SJCRH30 (cell line): ENCODE results near the gene CCR1. TPM values are rescaled to one million over a fixed set of nuclear protein-coding genes. Genes with fewer than 3 reads are reported as not detected.
"Not testable (repeated sequence)": the region's sequence is repeated elsewhere in the genome, so short reads cannot be mapped to it uniquely, and the experiment has no call there.

Source experiments
- DNase-seq, 2 experiments: peaks; one replicate each; pipeline ENCODE4 v3.0.0-alpha.2; 2015 to 2020
- H3K27ac ChIP-seq: fragments of 250-450 bp; sonication (Bioruptor Pico); 2 replicates; pipeline ENCODE4 v1.5.1; 2020; ENCODE audit warnings: mild to moderate bottlenecking, moderate library complexity
- H3K27me3 ChIP-seq: fragments of 250-450 bp; sonication (Bioruptor Pico); 2 replicates; pipeline ENCODE4 v1.5.1; 2020; ENCODE audit warnings: mild to moderate bottlenecking, moderate library complexity
- H3K36me3 ChIP-seq: fragments of 250-450 bp; sonication (Bioruptor Pico); 2 replicates; pipeline ENCODE4 v1.5.1; 2020; ENCODE audit warnings: mild to moderate bottlenecking, moderate library complexity
- H3K4me1 ChIP-seq: fragments of 250-450 bp; sonication (Bioruptor Pico); 2 replicates; pipeline ENCODE4 v1.5.1; 2020; ENCODE audit warnings: mild to moderate bottlenecking, moderate library complexity
- H3K4me3 ChIP-seq: fragments of 250-450 bp; sonication (Bioruptor Pico); 2 replicates; pipeline ENCODE4 v1.5.1; 2020; ENCODE audit warnings: mild to moderate bottlenecking, moderate library complexity
- H3K9me3 ChIP-seq: fragments of 250-450 bp; sonication (Bioruptor Pico); replicated peaks from 2 replicates; pipeline ENCODE4 v1.5.1; 2020; ENCODE audit warnings: mild to moderate bottlenecking, moderate library complexity
- total RNA-seq: library from RNA; depleted of rRNA; stranded (reverse); fragments of >200 nt; shearing (Covaris generic); gene quantifications from 2 replicates; pipeline ENCODE4 v1.2.3, GENCODE V29; 2014

CCR1 gene
- total RNA-seq, 1 experiment from 2014 or later: not detected

DNA sequence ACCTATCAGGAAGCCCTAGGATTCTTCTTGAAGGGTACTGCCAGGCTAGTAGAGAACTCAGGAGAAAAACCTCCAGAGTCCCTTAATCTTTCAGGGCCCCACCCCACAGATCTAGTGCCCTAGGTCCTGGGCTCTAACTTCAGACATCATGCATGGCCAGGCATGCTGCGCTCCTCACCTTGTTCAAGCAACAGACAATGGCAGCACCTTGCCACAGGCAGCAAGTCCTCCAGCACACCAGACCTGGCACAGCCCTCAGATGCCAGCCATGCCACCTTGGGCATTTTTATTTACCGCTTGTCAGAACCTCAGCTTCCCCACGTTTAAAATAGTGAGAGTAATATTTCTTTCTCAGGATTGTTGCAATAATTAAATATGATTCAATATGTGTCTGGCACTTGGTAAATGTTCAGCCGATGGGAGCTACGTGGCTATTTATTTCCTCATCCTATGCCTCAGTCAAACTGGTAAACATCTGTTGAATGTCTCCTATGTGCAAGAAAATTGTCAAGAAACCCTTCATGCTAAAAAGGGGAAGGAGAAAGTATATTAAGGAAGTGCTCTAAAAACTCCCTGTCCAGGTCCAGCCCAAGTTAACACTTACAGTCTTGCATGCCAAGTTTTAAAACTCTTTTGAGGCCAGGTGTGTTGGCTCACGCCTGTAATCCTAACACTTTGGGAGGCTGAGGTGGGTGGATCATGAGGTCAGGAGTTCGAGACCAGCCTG is 14.5 kb upstream of the CCR1 start:
- Histone ChIP-seq H3K4me1 (no peaks in the 10 kb centered on the region), H3K36me3 (no peaks in the 10 kb centered on the region), H3K27me3 (no peaks in the 10 kb centered on the region), H3K4me3 (no peak overlapping the region), H3K9me3 (no peaks in the 10 kb centered on the region), H3K27ac (no peak overlapping the region)
- no peak for DNase-seq

DNA sequence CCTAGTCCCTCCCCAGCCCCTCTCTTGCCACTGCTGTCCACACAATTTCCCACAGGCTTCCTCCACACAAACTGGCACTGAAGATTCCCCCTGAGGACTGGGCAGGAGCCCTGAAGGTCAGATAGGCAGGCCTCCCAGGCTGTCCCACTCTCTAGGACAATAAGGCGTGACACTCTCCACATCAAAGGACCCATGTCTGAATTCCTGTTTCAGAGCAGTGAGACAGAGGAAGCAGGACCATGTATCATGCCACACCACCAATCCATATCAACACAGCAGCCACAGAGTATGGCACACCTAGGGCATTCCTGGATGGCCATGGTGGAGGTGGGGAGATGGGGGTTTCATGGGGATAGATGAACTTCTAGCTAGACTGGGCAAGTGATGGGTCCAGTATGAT is 13.8 kb upstream of the CCR1 start:
- H3K4me1 ChIP-seq: no peaks in the 10 kb centered on the region
- DNase-seq: no peak
- H3K36me3 ChIP-seq: no peaks in the 10 kb centered on the region
- H3K4me3 ChIP-seq: no peak overlapping the region
- H3K27ac ChIP-seq: no peak overlapping the region
- H3K27me3 ChIP-seq: no peaks in the 10 kb centered on the region
- H3K9me3 ChIP-seq: no peaks in the 10 kb centered on the region

DNA sequence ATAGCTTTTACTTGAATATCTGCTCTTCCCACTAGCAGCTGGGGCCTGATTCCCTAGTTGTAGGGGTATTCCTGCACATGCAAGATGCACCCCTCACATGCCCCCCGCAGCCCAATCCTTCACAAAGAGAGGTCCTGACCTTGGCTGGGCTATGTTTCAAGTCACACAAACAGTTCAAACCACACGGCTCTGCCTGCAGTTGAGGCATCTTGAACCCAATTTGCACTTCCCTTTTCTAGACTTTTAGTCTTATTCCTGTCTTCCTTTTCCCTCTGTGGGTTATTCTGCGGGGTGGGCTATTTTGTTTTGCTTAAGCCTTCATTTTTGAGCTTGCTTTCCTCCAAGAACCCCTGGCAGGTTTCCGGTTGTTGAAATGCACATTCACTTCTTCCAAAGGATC is 13.3 kb upstream of the CCR1 start:
- Histone ChIP-seq H3K27ac (no peak overlapping the region), H3K27me3 (no peaks in the 10 kb centered on the region), H3K9me3 (no peaks in the 10 kb centered on the region), H3K36me3 (no peaks in the 10 kb centered on the region), H3K4me1 (no peaks in the 10 kb centered on the region), H3K4me3 (no peak overlapping the region)
- DNase-seq: no peak

GRCh38 chr3:46218196-46218709 is 10.1 kb upstream of the CCR1 start:
- no peaks in the 10 kb centered on the region for H3K4me1 ChIP-seq
- H3K27ac ChIP-seq: no peak overlapping the region
- no peaks in the 10 kb centered on the region for H3K36me3 ChIP-seq
- H3K4me3 ChIP-seq: no peak overlapping the region
- no peaks in the 10 kb centered on the region for H3K9me3 ChIP-seq
- DNase-seq: no peak
- no peaks in the 10 kb centered on the region for H3K27me3 ChIP-seq

DNA sequence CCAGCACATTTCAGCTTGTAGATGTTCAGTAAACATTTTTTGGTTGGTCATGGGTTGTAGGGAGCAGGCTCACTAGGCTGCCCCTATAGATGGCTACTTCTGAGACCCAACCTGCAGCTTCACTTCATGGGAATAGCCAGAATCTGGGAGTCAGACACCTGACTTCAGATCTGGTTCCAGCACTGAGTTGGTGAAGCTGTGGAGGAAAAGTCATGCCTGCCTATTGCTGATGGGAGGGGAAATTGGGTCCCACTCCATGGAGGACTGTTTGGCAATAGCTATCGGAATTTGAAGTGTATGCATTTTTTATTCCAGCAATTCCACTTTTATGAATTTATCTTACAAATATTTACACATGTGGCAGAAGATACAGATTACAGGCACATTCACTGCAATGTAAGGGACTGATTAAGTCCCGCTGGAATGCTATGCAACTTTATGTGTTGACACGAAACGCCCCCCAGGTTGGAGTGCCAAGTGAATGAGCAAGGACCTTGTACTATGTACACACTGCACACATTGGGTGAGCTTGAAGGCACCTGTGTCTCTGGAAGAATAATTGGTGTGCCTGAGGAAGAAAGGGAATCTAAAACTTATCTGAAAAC is 7.8 kb upstream of the CCR1 start:
- no peak for DNase-seq
- H3K4me1 ChIP-seq: no peaks in the 10 kb centered on the region
- no peak overlapping the region for H3K4me3 ChIP-seq
- H3K27me3 ChIP-seq: no peaks in the 10 kb centered on the region
- no peak overlapping the region for H3K27ac ChIP-seq
- H3K9me3 ChIP-seq: no peaks in the 10 kb centered on the region
- H3K36me3 ChIP-seq: no peaks in the 10 kb centered on the region

GRCh38 chr3:46214751-46215352 is 6.7 kb upstream of the CCR1 start:
- H3K36me3 ChIP-seq: no peaks in the 10 kb centered on the region
- no peak overlapping the region for H3K27ac ChIP-seq
- no peaks in the 10 kb centered on the region for H3K4me1 ChIP-seq
- no peak for DNase-seq
- H3K27me3 ChIP-seq: no peaks in the 10 kb centered on the region
- no peak overlapping the region for H3K4me3 ChIP-seq
- no peaks in the 10 kb centered on the region for H3K9me3 ChIP-seq

DNA sequence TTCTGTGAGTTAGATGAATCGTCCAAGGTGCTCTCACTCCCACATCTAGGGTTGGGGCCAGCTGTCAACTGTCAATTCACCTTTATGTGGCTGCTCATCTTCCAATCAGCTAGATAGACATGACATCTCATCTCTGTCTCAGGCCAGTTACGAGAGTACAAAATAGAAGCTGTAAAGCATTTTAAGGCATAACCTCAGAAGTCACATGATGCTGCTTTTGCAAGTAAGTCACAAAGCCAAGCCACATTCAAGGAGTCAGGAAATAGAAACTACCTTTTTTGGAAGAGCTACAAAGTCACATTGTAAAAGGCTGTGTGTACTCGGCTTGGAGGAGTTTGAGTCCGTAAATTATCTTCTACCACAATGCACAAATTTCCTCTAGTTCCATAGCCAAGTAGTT is 5.1 kb upstream of the CCR1 start:
- H3K9me3 ChIP-seq: no peaks in the 10 kb centered on the region
- DNase-seq: no peak

DNA sequence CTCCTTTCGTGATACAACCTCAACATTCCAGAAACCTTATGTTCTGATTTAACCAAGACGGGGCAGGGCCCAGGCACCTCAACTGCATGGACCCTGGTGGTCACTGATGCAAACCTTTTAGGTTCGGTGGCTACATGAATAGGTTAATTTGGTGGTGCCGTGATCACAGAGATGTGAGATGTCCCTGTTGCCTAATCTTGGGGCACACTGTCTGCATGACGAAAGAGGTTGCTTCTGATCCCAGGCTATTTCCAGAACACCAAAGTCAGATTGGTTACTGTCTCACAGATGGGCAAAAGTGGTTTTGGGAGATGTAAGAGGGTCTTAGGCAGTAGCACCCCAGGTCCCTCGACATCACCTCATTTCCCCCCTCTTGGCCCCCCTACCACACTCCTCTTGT is 4.0 kb upstream of the CCR1 start:
- no peak overlapping the region for H3K27ac ChIP-seq

More for the DNA sequence above, 5.1 kb upstream of the CCR1 start:
- Histone ChIP-seq H3K27ac (no peak overlapping the region), H3K4me1 (no peaks in the 10 kb centered on the region), H3K4me3 (no peak overlapping the region), H3K27me3 (no peaks in the 10 kb centered on the region), H3K36me3 (no peaks in the 10 kb centered on the region)

GRCh38 chr3:46209746-46210470 is 1.8 kb upstream of the CCR1 start:
- no peak for DNase-seq
- H3K27me3 ChIP-seq: no peaks in the 10 kb centered on the region
- H3K4me1 ChIP-seq: no peaks in the 10 kb centered on the region
- H3K36me3 ChIP-seq: no peaks in the 10 kb centered on the region
- no peak overlapping the region for H3K4me3 ChIP-seq
- H3K9me3 ChIP-seq: no peaks in the 10 kb centered on the region
- H3K27ac ChIP-seq: no peak overlapping the region

More for the DNA sequence above, 4.0 kb upstream of the CCR1 start:
- Histone ChIP-seq H3K27me3 (no peaks in the 10 kb centered on the region), H3K36me3 (no peaks in the 10 kb centered on the region), H3K4me3 (no peak overlapping the region), H3K4me1 (no peaks in the 10 kb centered on the region), H3K9me3 (no peaks in the 10 kb centered on the region)
- DNase-seq: no peak

GRCh38 chr3:46209053-46209452 is 940 bp upstream of the CCR1 start:
- DNase-seq: no peak
- H3K36me3 ChIP-seq: no peaks in the 10 kb centered on the region
- H3K4me3 ChIP-seq: no peak overlapping the region
- no peak overlapping the region for H3K27ac ChIP-seq
- no peaks in the 10 kb centered on the region for H3K4me1 ChIP-seq
- H3K27me3 ChIP-seq: no peaks in the 10 kb centered on the region
- no peaks in the 10 kb centered on the region for H3K9me3 ChIP-seq

GRCh38 chr3:46207514-46207913 is 599 bp downstream of the CCR1 start:
- not testable (repeated sequence) for H3K4me1 ChIP-seq, H3K4me3 ChIP-seq, H3K9me3 ChIP-seq, DNase-seq, H3K27me3 ChIP-seq, H3K27ac ChIP-seq, H3K36me3 ChIP-seq

- H3K9me3 ChIP-seq: no peaks in the 10 kb centered on the region
- H3K36me3 ChIP-seq: no peaks in the 10 kb centered on the region
- H3K27ac ChIP-seq: no peak overlapping the region
- H3K4me1 ChIP-seq: no peaks in the 10 kb centered on the region
- no peak for DNase-seq
- H3K27me3 ChIP-seq: no peaks in the 10 kb centered on the region
- H3K4me3 ChIP-seq: no peak overlapping the region
Measured at GRCh38 chr3:46206282-46207015, 1.7 kb downstream of the CCR1 start.

DNA sequence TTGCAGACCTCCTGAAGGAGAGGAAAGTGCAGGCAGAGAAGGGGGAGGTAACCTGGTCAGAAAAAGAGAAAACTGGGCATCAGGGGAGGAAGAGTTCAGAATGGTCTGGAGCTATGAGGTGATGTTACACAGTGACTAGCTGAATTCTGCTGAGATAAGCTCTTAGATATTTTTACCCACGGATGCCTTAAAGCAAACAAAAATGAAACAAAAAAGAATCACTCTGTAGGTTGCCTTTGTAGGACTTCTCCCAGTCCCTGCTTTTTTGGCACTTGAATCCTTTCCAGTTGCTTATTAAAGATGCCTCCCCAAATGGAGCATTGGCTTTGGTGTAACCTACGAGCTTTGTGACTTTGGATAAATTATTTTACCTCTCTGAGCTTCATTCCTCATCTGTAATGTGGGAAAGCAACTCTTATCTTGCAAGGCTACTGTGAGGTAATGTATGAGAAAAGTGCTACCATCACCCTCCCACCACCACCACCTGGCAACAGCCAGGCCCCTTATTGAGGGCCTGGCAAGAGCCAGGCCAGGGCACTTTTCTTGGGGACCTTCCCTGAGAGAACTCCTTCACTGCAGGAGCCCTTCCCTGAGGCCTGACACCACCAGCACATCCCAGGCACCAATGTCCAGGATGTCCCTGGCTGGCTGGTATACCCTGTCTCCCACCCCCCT is 2.7 kb downstream of the CCR1 start:
- no peaks in the 10 kb centered on the region for H3K4me1 ChIP-seq
- H3K27me3 ChIP-seq: no peaks in the 10 kb centered on the region
- H3K4me3 ChIP-seq: no peak overlapping the region
- H3K36me3 ChIP-seq: no peaks in the 10 kb centered on the region
- DNase-seq: no peak
- H3K9me3 ChIP-seq: no peaks in the 10 kb centered on the region
- no peak overlapping the region for H3K27ac ChIP-seq

GRCh38 chr3:46203681-46204080 is 4.4 kb downstream of the CCR1 start:
- H3K9me3 ChIP-seq: no peaks in the 10 kb centered on the region
- no peaks in the 10 kb centered on the region for H3K4me1 ChIP-seq
- H3K27me3 ChIP-seq: no peaks in the 10 kb centered on the region
- H3K36me3 ChIP-seq: no peaks in the 10 kb centered on the region
- DNase-seq: no peak
- H3K4me3 ChIP-seq: no peak overlapping the region
- no peak overlapping the region for H3K27ac ChIP-seq
